ENCODE results near the gene MEGF11.
"Not testable (repeated sequence)": the region's sequence is repeated elsewhere in the genome, so short reads cannot be mapped to it uniquely, and the experiment has no call there.

The MEGF11 gene

GRCh38 chr15:66025972-66026371 is 227.6 kb downstream of the MEGF11 start:
- no peak for DNase-seq (ENCODE audit: low spot score)

DNA sequence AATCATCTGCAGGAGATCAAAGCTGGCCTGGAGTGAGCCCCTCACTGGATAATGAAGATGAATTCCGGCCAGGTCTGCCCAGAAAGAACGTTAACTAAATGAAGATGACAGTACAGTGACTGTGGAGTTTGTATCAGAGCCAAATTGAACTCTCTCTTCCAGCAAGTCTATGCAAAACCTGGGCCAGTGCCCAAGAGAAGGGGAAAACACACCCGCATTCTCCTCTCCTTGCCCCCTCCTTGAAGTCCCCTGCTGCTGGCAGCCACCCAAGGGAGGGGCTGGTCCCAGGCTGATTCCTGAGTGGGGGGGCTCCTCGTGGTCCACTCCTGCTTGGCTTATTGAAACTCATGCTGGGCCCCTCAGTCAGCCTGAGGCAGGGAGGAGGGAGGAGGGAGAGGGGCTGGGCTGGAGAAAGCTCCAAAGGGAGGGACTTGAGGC is 228.5 kb downstream of the MEGF11 start:
- no peak for DNase-seq (ENCODE audit: low spot score)

DNA sequence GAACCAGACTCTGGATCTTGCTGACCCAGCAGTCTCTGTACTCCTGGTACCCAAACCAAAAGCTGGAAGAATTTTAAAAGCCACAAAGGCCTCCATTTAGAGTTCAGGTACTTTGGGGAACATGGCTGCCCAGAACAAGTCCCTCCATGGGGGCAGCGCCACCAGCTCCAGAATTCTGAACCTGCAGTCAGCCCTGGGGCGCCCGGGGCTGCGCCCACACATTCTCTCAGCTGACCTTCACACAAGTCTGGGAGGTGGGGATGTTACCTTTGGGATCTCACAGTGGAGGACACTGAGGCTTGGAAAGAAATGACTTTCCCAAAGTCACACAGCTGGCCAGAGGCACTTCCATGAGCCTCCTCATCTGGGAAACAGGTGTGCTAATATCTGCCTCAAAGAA is 229.4 kb downstream of the MEGF11 start:
- no peak for DNase-seq (ENCODE audit: low spot score)

GRCh38 chr15:66023311-66023972 is 230.1 kb downstream of the MEGF11 start:
- DNase-seq (ENCODE audit: low spot score): no peak

DNA sequence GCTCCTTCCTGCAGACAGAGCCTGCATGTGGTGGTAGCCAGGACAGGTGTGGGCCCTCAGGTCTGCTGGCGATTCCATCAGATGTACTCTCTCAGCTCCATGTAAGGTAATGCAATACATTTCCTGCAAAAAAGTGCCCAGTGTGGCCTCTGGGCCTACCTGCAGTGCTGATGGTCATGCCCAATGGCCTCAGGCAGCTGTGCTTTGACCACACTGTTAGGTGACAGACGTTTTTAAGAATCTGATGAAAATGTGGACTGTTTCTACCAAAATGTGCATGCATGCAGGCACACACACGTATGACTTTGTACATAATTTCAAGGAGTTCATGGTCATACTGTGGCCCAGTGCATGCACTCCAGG is 231.4 kb downstream of the MEGF11 start:
- no peak for DNase-seq (ENCODE audit: low spot score)

DNA sequence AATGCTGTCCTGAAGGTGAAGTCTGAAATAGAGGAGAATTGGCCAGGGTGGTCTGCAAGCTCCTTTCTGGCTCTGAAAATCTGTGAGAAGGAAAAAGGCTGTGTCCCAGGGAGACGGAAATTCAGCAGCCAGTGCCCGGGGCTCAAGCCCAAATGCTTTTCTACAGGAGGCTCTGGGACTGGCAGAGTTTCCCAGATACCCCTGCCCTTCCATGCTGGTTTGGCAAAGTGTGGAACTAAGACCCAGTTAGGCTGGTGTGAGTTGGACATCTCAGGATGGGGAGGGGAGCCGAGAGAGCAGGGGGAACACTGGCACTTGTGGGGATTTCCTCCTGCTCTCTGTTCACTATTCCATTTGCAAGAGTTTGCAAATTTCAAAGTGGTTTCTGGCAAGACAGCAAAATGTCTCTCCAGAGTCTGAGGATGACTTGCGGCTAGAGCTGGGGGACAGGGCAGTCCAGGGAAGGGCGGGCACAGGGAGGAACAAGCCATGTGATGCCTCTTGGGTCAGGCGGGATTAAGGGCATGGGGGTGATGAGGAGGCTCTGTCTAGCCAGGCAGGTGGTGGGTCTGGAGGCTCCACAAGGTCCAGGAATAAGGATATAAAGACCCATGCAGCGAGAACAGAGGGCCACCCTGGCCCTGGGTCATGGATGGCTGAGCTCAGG is 231.9 kb downstream of the MEGF11 start:
- DNase-seq (ENCODE audit: low spot score): no peak

- DNase-seq (ENCODE audit: low spot score): no peak
Measured at GRCh38 chr15:66019826-66020398, 233.6 kb downstream of the MEGF11 start.

DNA sequence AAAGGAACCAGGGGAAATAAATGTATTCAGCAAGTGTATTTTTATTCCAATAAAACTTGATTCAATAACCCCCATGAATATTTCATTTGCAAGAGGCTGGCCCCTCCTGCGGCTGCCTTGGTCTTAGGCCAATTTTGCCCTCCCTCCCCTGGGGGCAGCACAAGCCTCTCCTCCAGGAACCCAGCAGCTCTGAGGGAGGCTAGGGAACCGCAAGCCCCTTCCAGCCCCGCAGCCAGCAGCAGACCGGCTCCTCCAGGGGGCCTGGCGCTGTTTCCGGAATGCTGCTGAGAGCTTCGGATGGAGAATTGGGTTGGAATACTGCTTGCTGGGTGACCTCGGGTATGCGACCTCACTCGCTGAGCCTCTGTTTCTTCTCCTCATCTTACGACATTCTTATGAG is 234.2 kb downstream of the MEGF11 start:
- DNase-seq (ENCODE audit: low spot score): no peak

DNA sequence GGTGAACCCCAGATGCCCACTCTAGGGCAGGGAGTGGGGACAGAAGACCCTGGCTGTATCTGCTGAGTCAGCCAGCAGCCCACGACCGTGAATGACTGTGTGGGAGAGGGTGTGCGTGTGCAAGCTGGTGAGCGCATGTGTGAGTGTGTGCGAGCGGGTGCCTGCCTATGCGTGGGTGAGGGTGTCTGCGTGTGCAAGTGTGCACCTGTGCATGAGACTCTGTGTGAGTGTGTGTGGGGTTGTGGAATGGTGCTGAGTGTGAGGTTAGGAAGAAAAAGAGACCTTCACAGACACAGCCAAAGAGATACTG is 235.1 kb downstream of the MEGF11 start:
- no peak for DNase-seq (ENCODE audit: low spot score)

- no peak for DNase-seq (ENCODE audit: low spot score)
Measured at GRCh38 chr15:66017792-66018487, 235.6 kb downstream of the MEGF11 start.

- no peak for DNase-seq (ENCODE audit: low spot score)
Measured at GRCh38 chr15:66017000-66017399, 236.6 kb downstream of the MEGF11 start.

- DNase-seq (ENCODE audit: low spot score): no peak
Measured at GRCh38 chr15:66016199-66016598, 237.4 kb downstream of the MEGF11 start.

DNA sequence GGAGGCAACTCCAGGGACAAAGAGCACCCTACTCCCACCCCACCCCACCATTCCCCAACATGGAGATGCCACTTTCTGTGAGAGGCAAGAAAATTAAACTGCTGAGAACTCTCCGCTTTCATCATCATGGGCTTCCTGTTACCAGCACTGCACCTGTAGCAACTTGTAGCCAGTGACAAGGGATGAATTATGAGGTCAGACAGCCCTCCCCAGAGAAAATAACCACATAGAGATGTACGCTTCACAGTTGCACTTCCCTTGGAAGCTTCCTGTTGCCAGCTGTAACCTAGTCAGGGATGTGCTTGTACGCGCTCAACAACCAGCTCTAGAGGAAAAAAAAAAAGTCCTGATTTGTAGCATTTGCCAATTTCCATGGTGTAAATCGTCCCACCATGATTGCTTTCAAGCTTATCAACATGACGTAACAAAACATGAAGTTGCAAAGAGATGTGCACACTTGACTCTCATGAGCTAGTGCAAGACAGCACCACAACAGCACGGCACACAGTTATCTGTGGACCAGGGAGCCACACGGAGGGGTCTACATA is 238.8 kb downstream of the MEGF11 start:
- no peak for DNase-seq (ENCODE audit: low spot score)

DNA sequence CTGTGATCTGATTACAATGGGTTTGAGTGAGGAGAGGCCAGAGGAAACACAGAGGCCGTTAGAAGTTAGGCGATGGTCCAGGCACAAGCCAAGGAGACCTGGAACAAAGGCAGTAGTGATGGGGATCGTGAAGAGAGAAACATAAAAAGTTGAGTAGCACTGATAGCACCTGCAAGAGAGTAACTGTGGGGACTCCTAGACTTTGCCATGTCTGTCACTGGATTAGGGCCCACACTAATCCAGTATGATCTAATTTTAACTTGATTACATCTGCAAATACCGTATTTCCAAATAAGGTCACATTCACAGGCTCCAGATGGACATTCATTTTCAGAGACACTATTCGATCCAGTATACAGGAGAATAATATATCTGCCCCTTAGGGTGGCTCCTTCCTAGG is 239.5 kb downstream of the MEGF11 start:
- DNase-seq (ENCODE audit: low spot score): no peak

- no peak for DNase-seq (ENCODE audit: low spot score)
Measured at GRCh38 chr15:66008940-66009562, 244.5 kb downstream of the MEGF11 start.

GRCh38 chr15:66007663-66008262 is 245.8 kb downstream of the MEGF11 start:
- no peak for DNase-seq (ENCODE audit: low spot score)

DNA sequence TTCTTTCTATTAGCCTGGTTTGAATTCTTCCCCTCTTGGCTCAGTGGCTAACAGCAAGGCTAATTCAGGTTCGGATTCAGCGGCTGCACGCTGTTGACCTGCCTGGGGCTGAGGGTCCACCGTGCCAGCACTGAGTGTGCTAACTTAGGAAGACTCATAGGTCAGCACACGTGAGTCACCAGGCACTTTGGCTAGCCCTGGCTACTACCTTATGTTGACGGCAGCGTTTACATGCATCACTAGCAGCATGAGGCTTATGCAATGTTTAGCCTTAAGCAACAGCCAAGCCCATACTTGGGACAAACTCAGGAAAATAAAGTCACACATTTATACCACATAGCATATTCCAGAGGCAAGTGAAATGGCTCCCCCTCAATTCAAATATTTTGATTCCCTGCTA is 246.6 kb downstream of the MEGF11 start:
- DNase-seq (ENCODE audit: low spot score): no peak

- DNase-seq (ENCODE audit: low spot score): no peak
Measured at GRCh38 chr15:66004618-66005262, 248.8 kb downstream of the MEGF11 start.

- not testable (repeated sequence) for DNase-seq (ENCODE audit: low spot score)
Measured at GRCh38 chr15:66003129-66003528, 250.4 kb downstream of the MEGF11 start.

DNA sequence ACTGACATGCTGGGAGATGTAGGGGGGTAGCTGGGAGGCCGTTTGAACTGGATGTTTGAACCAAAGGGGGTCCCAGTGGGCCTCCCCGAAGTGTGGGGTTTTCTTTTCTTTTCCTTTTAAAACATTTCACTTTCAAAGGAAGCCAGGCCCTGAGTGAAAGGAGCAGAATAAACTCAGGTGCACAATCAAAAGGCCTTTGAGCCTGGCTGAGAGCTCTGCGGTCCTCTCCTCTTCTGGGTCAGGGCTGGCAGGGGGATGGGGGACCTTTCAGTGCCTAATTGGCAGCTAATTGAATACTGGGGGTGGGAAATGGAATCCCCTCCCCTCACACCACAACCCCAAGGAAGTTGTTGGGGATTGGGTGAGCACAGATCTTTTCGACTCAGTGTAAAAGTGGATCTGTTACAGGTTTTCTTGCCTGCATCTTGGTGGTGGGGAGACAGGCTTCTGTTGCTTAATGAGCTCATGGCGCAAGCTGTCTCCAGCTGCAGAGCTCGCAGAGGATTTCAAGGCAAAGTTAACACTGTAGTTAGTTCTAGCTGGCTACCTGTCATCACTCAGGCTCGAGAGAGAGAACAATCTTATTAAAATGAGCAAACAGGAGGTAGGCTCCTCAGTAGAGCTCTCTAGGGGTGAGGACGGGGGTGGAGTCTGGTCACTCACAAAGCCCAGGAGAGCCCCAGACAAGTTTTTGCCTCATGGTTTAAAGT is 251.7 kb downstream of the MEGF11 start:
- no peak for DNase-seq (ENCODE audit: low spot score)

DNA sequence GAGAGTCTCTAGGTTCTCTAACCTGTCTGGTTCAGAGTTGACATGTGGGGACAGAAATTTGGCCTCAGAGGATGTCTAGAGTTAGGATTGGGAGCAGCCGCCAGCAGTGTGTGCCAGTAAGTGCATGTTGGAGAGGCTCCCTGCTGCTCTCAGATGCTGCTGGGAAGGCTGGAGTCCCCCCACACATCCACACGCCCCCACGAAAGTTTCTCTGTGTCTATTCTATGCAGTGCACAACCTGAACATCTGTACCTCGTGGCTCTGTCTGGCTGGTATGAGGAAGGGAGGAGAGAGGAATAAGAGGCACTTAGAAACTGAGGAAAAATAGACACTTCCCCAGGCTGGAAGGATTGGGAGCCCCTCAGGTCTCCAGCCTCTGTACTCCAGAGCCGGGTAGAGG is 252.5 kb downstream of the MEGF11 start:
- DNase-seq (ENCODE audit: low spot score): no peak

All from hematopoietic multipotent progenitor cell treated with erythropoietin and hydrocortisone succinate and interleukin-3 and kit ligand, for 17 days (in vitro differentiated cells).